HEK293 (cell line): ENCODE data around the gene APBA1.
A peak's percentile ranks its signal among the peaks of the same experiment; 100 is the strongest.

ENCODE experiments used
- CTCF ChIA-PET: fragments of 350-600 bp; formaldehyde crosslinking; extraction: SDS; loops from one replicate; lab custom pipeline; 2021; ENCODE audit warnings: antibody characterized with exemption; lab: Yijun Ruan, JAX
- POLR2A ChIA-PET: fragments of 300-600 bp; formaldehyde crosslinking; extraction: SDS; loops from one replicate; lab custom pipeline; 2020; ENCODE audit warnings: antibody characterized with exemption, inconsistent platforms; lab: Yijun Ruan, JAX
- H3K27ac ChIP-seq: fragments of 200-500 bp; sonication (Bioruptor generic); 2 replicates; pipeline ENCODE4 v1.5.1; 2014; ENCODE audit warnings: low read depth, low read length, control low read depth, inconsistent platforms; ENCODE audit errors: extremely low read depth
- H3K36me3 ChIP-seq, 2 experiments: fragments of 200-500 bp in 1 of 2; sonication (Bioruptor generic) in 1 of 2; 1 replicate in 1 of 2; 2 replicates in 1 of 2; pipeline ENCODE4 v1.5.1; 2014 to 2017; ENCODE audit warnings: inconsistent platforms in 2 of 2, low read length in 2 of 2; ENCODE audit not compliant: control insufficient read depth in 2 of 2, insufficient read depth in 1 of 2
- H3K4me1 ChIP-seq: fragments of 200-500 bp; sonication (Bioruptor generic); 2 replicates; pipeline ENCODE4 v1.5.1; 2014; ENCODE audit warnings: mild to moderate bottlenecking, low read length, inconsistent platforms; ENCODE audit not compliant: control insufficient read depth, insufficient read depth
- H3K4me3 ChIP-seq: 2 replicates; pipeline ENCODE4 v1.5.1; 2011; ENCODE audit warnings: low read depth, mild to moderate bottlenecking, control low read depth, low read length, moderate library complexity
- H3K9me3 ChIP-seq: fragments of 200-500 bp; sonication (Bioruptor generic); 2 replicates; pipeline ENCODE4 v1.5.1; 2014; ENCODE audit warnings: low read depth, low read length, inconsistent platforms; ENCODE audit not compliant: control insufficient read depth, insufficient read depth
- ATF2 ChIP-seq: fragments of 450-650 bp; formaldehyde crosslinking; IDR thresholded peaks from 2 replicates; pipeline ENCODE4 v1.5.1; 2016; ENCODE audit warnings: missing biosample characterization, missing genetic modification characterization, low read depth
- FEZF1 ChIP-seq: fragments of 450-650 bp; formaldehyde crosslinking; IDR thresholded peaks from 2 replicates; pipeline ENCODE4 v1.5.1; 2016; ENCODE audit warnings: missing biosample characterization, missing genetic modification characterization
- INSM2 ChIP-seq: fragments of 450-650 bp; formaldehyde crosslinking; IDR thresholded peaks from 2 replicates; pipeline ENCODE4 v1.5.1; 2016; ENCODE audit warnings: missing biosample characterization, missing genetic modification characterization
- KLF1 ChIP-seq: fragments of 450-650 bp; formaldehyde crosslinking; IDR thresholded peaks from 2 replicates; pipeline ENCODE4 v1.5.1; 2016; ENCODE audit warnings: missing biosample characterization, missing genetic modification characterization
- KLF9 ChIP-seq: fragments of 450-650 bp; formaldehyde crosslinking; IDR thresholded peaks from 2 replicates; pipeline ENCODE4 v1.5.1; 2016; ENCODE audit warnings: missing biosample characterization, missing genetic modification characterization, low read depth
- PRDM6 ChIP-seq: fragments of 450-650 bp; formaldehyde crosslinking; IDR thresholded peaks from 2 replicates; pipeline ENCODE4 v1.5.1; 2017; ENCODE audit warnings: missing biosample characterization, missing genetic modification characterization
- RBAK ChIP-seq: fragments of 450-650 bp; formaldehyde crosslinking; IDR thresholded peaks from 2 replicates; pipeline ENCODE4 v1.5.1; 2016; ENCODE audit warnings: missing biosample characterization, missing genetic modification characterization
- REPIN1 ChIP-seq: fragments of 450-650 bp; formaldehyde crosslinking; IDR thresholded peaks from 2 replicates; pipeline ENCODE4 v1.5.1; 2017; ENCODE audit warnings: missing biosample characterization, missing genetic modification characterization, low read depth
- WT1 ChIP-seq: fragments of 450-650 bp; formaldehyde crosslinking; IDR thresholded peaks from 2 replicates; pipeline ENCODE4 v1.5.1; 2016; ENCODE audit warnings: missing biosample characterization, missing genetic modification characterization
- ZEB2 ChIP-seq: fragments of 450-650 bp; formaldehyde crosslinking; IDR thresholded peaks from 2 replicates; pipeline ENCODE4 v1.5.1; 2016; ENCODE audit warnings: missing biosample characterization, missing genetic modification characterization
- ZNF10 ChIP-seq: fragments of 450-650 bp; formaldehyde crosslinking; IDR thresholded peaks from 2 replicates; pipeline ENCODE4 v1.5.1; 2017; ENCODE audit warnings: missing biosample characterization, missing genetic modification characterization
- ZNF114 ChIP-seq: fragments of 450-650 bp; formaldehyde crosslinking; IDR thresholded peaks from 2 replicates; pipeline ENCODE4 v1.5.0; 2017; ENCODE audit warnings: missing biosample characterization, missing genetic modification characterization
- ZNF174 ChIP-seq: fragments of 450-650 bp; formaldehyde crosslinking; IDR thresholded peaks from 2 replicates; pipeline ENCODE4 v1.5.0; 2017; ENCODE audit warnings: missing biosample characterization, mild to moderate bottlenecking, missing genetic modification characterization
- ZNF223 ChIP-seq: fragments of 450-650 bp; formaldehyde crosslinking; IDR thresholded peaks from 2 replicates; pipeline ENCODE4 v1.5.1; 2016; ENCODE audit warnings: missing biosample characterization, missing genetic modification characterization
- ZNF23 ChIP-seq: fragments of 450-650 bp; formaldehyde crosslinking; IDR thresholded peaks from 2 replicates; pipeline ENCODE4 v1.5.1; 2016; ENCODE audit warnings: missing biosample characterization, missing genetic modification characterization, borderline replicate concordance
- ZNF274 ChIP-seq, 2 experiments: fragments of 200-500 bp in 1 of 2; fragments of 450-650 bp in 1 of 2; sonication (Bioruptor generic) in 1 of 2; formaldehyde crosslinking in 1 of 2; IDR thresholded peaks; 2 replicates each; pipeline versions ENCODE4 v1.5.1 to v1.6.1; 2014 to 2016; ENCODE audit warnings: borderline replicate concordance in 1 of 2, inconsistent platforms in 1 of 2, low read length in 1 of 2, missing biosample characterization in 1 of 2, missing genetic modification characterization in 1 of 2
- ZNF302 ChIP-seq: fragments of 450-650 bp; formaldehyde crosslinking; IDR thresholded peaks from 2 replicates; pipeline ENCODE4 v1.5.1; 2016; ENCODE audit warnings: missing biosample characterization, missing genetic modification characterization, low read depth
- ZNF549 ChIP-seq: fragments of 450-650 bp; IDR thresholded peaks from 2 replicates; pipeline ENCODE4 v1.5.1; 2018; ENCODE audit warnings: missing biosample characterization, missing genetic modification characterization, mild to moderate bottlenecking, inconsistent platforms, moderate library complexity
- ZNF585B ChIP-seq: fragments of 450-650 bp; formaldehyde crosslinking; IDR thresholded peaks from 2 replicates; pipeline ENCODE4 v1.5.1; 2016; ENCODE audit warnings: missing biosample characterization, missing genetic modification characterization
- ZNF707 ChIP-seq: fragments of 450-650 bp; formaldehyde crosslinking; IDR thresholded peaks from 2 replicates; pipeline ENCODE4 v1.5.1; 2016; ENCODE audit warnings: missing biosample characterization, missing genetic modification characterization
- ZNF777 ChIP-seq: fragments of 450-650 bp; formaldehyde crosslinking; IDR thresholded peaks from 2 replicates; pipeline ENCODE4 v1.5.1; 2017; ENCODE audit warnings: missing biosample characterization, missing genetic modification characterization, borderline replicate concordance
- ZSCAN4 ChIP-seq: fragments of 450-650 bp; formaldehyde crosslinking; IDR thresholded peaks from 2 replicates; pipeline ENCODE4 v1.5.1; 2017; ENCODE audit warnings: missing biosample characterization, missing genetic modification characterization
- TF ChIP-seq, protein P1 (sequence below): fragments of 450-650 bp; formaldehyde crosslinking; IDR thresholded peaks from 2 replicates; pipeline ENCODE4 v1.5.1; 2017; ENCODE audit warnings: missing biosample characterization, mild to moderate bottlenecking, missing genetic modification characterization, moderate library complexity
- TF ChIP-seq, protein P2 (sequence below): fragments of 450-650 bp; formaldehyde crosslinking; IDR thresholded peaks from 2 replicates; pipeline ENCODE4 v1.5.1; 2016; ENCODE audit warnings: missing biosample characterization, missing genetic modification characterization

Gene APBA1

DNA sequence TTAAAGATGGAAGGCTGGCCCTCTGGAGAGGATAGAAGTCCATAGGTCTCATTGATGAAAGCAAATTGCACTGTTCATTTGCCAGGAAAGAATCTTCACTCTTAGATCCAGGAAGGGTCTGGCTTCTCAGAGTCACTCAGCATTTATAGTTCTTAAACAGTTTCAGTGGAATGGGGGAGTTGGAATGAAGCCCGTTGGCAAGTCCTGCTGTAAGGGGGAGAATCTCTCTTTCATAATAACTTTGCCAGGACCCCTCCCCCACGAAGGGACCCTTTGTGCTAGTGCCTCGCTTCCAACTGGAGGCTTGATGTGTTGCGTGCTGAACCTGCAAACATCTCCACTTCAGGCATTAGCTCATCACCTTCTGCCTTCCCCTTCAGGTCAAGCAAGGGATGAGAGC is 290.0 kb downstream of the APBA1 start (continued):
- TF ChIP-seq KLF1 (tag by site-specific recombination), result no peak
- TF ChIP-seq ZNF174 (tag by site-specific recombination), result no peak
- no peak for TF ChIP-seq ZNF274 (IDR thresholded peaks at IDR 0.05; ENCODE audit: low read length)
- no peak for TF ChIP-seq ZNF274 (tag by site-specific recombination; IDR thresholded peaks at IDR 0.05; ENCODE audit: borderline replicate concordance)
- no peak for TF ChIP-seq KLF9 (tag by site-specific recombination)
- no peak for TF ChIP-seq ZNF585B
- TF ChIP-seq WT1 (tag by site-specific recombination), result no peak
- TF ChIP-seq, all 188 proteins: peak for 0

DNA sequence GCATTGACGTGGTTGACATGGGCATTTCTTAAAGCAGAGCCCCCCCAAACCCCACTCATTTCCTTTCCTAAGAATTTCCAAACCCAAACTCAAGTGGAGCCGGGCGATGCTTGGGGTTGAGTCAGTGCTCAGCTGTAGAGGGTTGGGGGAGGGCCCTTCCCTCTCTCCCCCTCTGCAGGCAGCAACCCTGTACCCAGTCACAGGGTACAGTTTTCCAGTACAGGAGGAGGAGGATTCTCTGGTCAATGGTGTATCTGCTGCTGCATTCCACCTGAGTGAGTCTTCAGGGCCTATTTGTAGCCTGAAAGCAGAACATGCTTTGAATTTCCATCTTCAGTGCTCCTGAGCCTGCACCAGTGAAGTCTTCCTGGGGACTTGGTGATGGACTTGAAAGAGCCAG is 291.4 kb downstream of the APBA1 start:
- ChIA-PET POLR2A (no interaction called here), CTCF (no interaction called here)
- TF ChIP-seq ATF2, result no peak
- no peak for TF ChIP-seq ZNF114
- TF ChIP-seq, protein P1, sequence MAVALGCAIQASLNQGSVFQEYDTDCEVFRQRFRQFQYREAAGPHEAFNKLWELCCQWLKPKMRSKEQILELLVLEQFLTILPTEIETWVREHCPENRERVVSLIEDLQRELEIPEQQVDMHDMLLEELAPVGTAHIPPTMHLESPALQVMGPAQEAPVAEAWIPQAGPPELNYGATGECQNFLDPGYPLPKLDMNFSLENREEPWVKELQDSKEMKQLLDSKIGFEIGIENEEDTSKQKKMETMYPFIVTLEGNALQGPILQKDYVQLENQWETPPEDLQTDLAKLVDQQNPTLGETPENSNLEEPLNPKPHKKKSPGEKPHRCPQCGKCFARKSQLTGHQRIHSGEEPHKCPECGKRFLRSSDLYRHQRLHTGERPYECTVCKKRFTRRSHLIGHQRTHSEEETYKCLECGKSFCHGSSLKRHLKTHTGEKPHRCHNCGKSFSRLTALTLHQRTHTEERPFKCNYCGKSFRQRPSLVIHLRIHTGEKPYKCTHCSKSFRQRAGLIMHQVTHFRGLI (tag by site-specific recombination), result no peak
- no peak overlapping the region for H3K27ac ChIP-seq
- no peak overlapping the region for H3K4me3 ChIP-seq
- peaks cover 16% of the 10 kb centered on the region for H3K4me1 ChIP-seq
- no peaks in the 10 kb centered on the region for H3K36me3 ChIP-seq
- H3K9me3 ChIP-seq, result no peaks in the 10 kb centered on the region

GRCh38 chr9:69380301-69380700 is 291.9 kb downstream of the APBA1 start:
- Histone ChIP-seq H3K36me3 (no peaks in the 10 kb centered on the region), H3K4me3 (no peak overlapping the region), H3K27ac (no peak overlapping the region), H3K4me1 (peaks cover 16% of the 10 kb centered on the region), H3K9me3 (no peaks in the 10 kb centered on the region)
- ChIA-PET POLR2A (no interaction called here), CTCF (no interaction called here)
- no peak for TF ChIP-seq REPIN1 (tag by site-specific recombination)
- TF ChIP-seq ZNF23 (tag by site-specific recombination), result no peak
- no peak for TF ChIP-seq INSM2
- TF ChIP-seq, protein P2, sequence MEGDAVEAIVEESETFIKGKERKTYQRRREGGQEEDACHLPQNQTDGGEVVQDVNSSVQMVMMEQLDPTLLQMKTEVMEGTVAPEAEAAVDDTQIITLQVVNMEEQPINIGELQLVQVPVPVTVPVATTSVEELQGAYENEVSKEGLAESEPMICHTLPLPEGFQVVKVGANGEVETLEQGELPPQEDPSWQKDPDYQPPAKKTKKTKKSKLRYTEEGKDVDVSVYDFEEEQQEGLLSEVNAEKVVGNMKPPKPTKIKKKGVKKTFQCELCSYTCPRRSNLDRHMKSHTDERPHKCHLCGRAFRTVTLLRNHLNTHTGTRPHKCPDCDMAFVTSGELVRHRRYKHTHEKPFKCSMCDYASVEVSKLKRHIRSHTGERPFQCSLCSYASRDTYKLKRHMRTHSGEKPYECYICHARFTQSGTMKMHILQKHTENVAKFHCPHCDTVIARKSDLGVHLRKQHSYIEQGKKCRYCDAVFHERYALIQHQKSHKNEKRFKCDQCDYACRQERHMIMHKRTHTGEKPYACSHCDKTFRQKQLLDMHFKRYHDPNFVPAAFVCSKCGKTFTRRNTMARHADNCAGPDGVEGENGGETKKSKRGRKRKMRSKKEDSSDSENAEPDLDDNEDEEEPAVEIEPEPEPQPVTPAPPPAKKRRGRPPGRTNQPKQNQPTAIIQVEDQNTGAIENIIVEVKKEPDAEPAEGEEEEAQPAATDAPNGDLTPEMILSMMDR (tag by site-specific recombination), result no peak
- no peak for TF ChIP-seq ZNF10 (tag by site-specific recombination)
- no peak for TF ChIP-seq ZNF174 (tag by site-specific recombination)
- no peak for TF ChIP-seq ZNF777 (tag by site-specific recombination)
- no peak for TF ChIP-seq ZNF223
- no peak for TF ChIP-seq ZSCAN4 (tag by site-specific recombination)
- TF ChIP-seq ZNF302 (tag by site-specific recombination), result no peak
- no peak for TF ChIP-seq ZEB2
- peak; percentile 43; the same call in 1 of the 2 replicates for TF ChIP-seq PRDM6 (tag by site-specific recombination)
- TF ChIP-seq ZNF707 (tag by site-specific recombination), result no peak
- TF ChIP-seq ZNF549 (tag by site-specific recombination), result no peak
- no peak for TF ChIP-seq RBAK (tag by site-specific recombination)
- 0 out of 2 replicates have a peak, but pooled peaks have one; percentile 12 for TF ChIP-seq FEZF1 (tag by site-specific recombination)
